HG02759 (cell line): ENCODE results near the gene P2RX5.

Source experiments
- ATAC-seq: cut with Tn5 transposase; IDR thresholded peaks from one replicate; pipeline ENCODE4 v1.9.1; 2021; ENCODE audit warnings: mild to moderate bottlenecking, moderate library complexity; ENCODE audit not compliant: unreplicated experiment

The P2RX5 gene

DNA sequence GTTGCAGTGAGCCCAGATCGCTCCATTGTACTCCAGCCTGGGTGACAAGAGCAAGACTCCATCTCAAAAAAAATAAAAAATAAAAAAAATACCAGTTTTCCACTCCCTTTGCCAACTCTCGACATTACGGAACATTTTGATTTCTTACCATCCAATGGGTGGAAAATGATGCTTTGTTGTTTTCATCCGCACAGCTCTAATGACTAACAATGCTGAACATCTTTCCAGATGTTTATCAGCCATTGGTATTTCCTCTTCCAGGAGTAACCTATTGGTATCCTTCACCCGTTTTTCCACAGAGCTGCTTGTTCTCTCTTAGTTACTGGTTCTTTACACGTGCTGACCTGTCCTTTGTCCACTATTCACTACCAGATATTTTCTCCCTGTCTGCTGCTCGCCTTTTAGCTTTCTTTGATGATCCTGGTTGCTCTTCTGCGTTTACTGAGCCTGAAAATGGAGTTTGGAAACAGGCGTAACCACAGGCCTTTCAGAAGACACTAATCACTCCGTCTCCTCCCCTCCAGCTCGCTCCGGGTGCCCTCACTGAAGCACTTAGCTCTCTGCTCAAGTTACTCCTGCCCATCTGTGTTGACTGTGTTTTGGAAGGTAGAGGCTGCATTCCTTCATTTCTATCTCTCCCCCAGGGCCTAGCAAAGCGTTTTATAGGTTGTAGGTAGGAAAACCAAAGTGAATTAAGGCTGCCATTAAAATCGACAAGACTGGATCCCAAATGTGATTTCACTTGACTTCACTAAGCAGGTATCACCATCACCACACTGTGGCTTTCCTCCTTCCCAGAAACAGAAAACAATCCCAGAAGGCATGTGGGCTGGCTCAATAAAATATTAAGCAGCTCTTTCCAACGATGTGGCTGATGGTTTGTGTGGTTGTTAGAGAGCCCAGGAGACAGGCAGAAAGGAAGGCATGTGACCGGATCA lies 68.9 kb downstream of the P2RX5 start:
- no peak for ATAC-seq
